Measurements from ENCODE around the gene KCTD2. TPM values are rescaled to one million over a fixed set of nuclear protein-coding genes. Genes with fewer than 3 reads are reported as not detected.
A peak's percentile ranks its signal among the peaks of the same experiment; 100 is the strongest.
"Not testable (repeated sequence)": the region's sequence is repeated elsewhere in the genome, so short reads cannot be mapped to it uniquely, and the experiment has no call there.

The KCTD2 gene
- total and polyA plus RNA-seq, 8 donors: 9.9 to 25.8 (median 12.3) TPM

GRCh38 chr17:75068750-75069149 lies 21.7 kb downstream of the KCTD2 start:
- 76 to 83% (median 81%) methylated on average over 8 of the region's 8 CpGs for WGBS, 5 donors
- no peak for DNase-seq
- H3K4me1 ChIP-seq: no peaks in the 10 kb centered on the region

GRCh38 chr17:75069783-75070182 lies 22.8 kb downstream of the KCTD2 start:
- H3K36me3 ChIP-seq: peaks cover under 1 to 9% (median 8%) of the 10 kb centered on the region in 4 donors
- no peaks in the 10 kb centered on the region for H3K9me3 ChIP-seq
- no peaks in the 10 kb centered on the region for H3K27me3 ChIP-seq
- no peak overlapping the region for H3K27ac ChIP-seq
- no peaks in the 10 kb centered on the region for H3K4me1 ChIP-seq
- intact Hi-C loops (cut with DNase I; ENCODE audit: low total_unique reads): no loop called here
- DNase-seq: peak; percentile 43 to 48
- no peak overlapping the region for H3K4me3 ChIP-seq
- WGBS, 5 donors: 60 to 89% (median 86%) methylated on average over 2 of the region's 2 CpGs
- TF ChIP-seq, protein P1, sequence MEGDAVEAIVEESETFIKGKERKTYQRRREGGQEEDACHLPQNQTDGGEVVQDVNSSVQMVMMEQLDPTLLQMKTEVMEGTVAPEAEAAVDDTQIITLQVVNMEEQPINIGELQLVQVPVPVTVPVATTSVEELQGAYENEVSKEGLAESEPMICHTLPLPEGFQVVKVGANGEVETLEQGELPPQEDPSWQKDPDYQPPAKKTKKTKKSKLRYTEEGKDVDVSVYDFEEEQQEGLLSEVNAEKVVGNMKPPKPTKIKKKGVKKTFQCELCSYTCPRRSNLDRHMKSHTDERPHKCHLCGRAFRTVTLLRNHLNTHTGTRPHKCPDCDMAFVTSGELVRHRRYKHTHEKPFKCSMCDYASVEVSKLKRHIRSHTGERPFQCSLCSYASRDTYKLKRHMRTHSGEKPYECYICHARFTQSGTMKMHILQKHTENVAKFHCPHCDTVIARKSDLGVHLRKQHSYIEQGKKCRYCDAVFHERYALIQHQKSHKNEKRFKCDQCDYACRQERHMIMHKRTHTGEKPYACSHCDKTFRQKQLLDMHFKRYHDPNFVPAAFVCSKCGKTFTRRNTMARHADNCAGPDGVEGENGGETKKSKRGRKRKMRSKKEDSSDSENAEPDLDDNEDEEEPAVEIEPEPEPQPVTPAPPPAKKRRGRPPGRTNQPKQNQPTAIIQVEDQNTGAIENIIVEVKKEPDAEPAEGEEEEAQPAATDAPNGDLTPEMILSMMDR (IDR thresholded peaks at IDR 0.05): peak in 2 of 7 experiments; percentile 36 to 55
- no peak for TF ChIP-seq POLR2A (IDR thresholded peaks at IDR 0.05)

More at GRCh38 chr17:75068750-75069149, 21.7 kb downstream of the KCTD2 start:
- Histone ChIP-seq H3K36me3 (peaks cover 11 to 19% (median 18%) of the 10 kb centered on the region in 4 donors), H3K9me3 (no peaks in the 10 kb centered on the region), H3K27ac (no peak overlapping the region), H3K27me3 (no peaks in the 10 kb centered on the region), H3K4me3 (no peak overlapping the region)
- intact Hi-C loops (cut with DNase I; ENCODE audit: low total_unique reads): no loop called here
- TF ChIP-seq, protein P1 (IDR thresholded peaks at IDR 0.05): no peak
- no peak for TF ChIP-seq POLR2AphosphoS5 (IDR thresholded peaks at IDR 0.05)
- no peak for TF ChIP-seq POLR2A (IDR thresholded peaks at IDR 0.05)
- TF ChIP-seq EP300 (IDR thresholded peaks at IDR 0.05): no peak

DNA sequence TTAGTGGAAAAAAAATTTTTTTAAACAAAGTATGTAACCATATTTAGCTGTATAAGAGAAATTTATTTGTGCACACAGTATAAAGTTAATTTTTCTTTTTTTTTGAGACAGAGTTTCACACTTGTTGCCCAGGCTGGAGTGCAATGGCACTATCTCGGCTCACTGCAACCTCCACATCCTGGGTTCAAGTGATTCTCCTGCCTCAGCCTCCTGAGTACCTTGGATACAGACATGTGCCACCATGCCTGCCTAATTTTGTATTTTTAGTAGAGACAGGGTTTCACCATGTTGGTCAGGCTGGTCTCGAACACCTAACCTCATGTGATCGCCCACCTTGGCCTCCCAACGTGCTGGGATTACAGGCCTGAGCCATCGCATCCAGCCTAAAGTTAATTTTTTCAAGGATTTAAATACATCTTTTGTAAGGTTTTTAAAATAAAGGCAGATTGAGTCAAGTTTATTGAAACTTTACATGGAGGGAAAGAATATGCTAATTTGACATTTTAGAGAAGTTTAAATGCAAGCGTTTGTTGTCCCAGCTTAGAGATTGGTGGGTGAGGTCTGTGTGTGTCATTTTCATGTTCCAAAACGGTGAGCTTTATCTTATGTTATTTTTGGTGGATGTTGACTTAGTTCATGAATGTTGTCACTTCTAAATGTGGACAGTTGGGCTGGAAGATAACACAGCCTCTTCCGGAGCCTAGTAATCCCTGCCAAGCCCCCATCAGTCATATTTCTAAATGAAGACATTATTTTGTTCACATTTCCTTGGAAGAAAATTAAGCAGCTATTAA lies 24.6 kb downstream of the KCTD2 start:
- H3K9me3 ChIP-seq; H3K4me1 ChIP-seq; DNase-seq; H3K27ac ChIP-seq; intact Hi-C loops (cut with DNase I; ENCODE audit: low total_unique reads); H3K36me3 ChIP-seq; H3K4me3 ChIP-seq; H3K27me3 ChIP-seq: not testable (repeated sequence)
- 77 to 87% (median 79%) methylated on average over 8 of the region's 8 CpGs for WGBS, 5 donors

DNA sequence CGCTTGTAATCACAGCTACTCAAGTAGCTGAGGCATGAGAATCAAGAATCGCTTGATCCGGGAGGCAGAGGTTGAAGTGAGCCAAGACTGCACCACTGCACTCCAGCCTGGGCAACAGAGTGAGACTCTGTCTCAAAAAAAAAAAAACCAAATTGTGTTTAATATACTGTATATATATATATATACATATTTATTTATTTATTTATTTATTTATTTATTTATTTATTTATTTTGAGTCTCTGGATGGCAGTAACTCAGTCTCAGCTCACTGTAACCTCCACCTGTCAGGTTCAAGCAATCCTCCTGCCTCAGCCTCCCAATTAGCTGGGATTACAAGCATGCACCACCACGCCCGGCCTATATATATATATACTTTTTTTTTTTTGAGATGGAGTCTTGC lies 25.9 kb downstream of the KCTD2 start:
- 93 to 97% (median 96%) methylated on average over 5 of the region's 5 CpGs for WGBS, 5 donors
- DNase-seq; H3K27me3 ChIP-seq; H3K4me3 ChIP-seq; H3K27ac ChIP-seq; intact Hi-C loops (cut with DNase I; ENCODE audit: low total_unique reads); H3K9me3 ChIP-seq; H3K36me3 ChIP-seq: not testable (repeated sequence)
- H3K4me1 ChIP-seq: peaks cover 11 to 14% (median 12%) of the 10 kb centered on the region in 4 donors

DNA sequence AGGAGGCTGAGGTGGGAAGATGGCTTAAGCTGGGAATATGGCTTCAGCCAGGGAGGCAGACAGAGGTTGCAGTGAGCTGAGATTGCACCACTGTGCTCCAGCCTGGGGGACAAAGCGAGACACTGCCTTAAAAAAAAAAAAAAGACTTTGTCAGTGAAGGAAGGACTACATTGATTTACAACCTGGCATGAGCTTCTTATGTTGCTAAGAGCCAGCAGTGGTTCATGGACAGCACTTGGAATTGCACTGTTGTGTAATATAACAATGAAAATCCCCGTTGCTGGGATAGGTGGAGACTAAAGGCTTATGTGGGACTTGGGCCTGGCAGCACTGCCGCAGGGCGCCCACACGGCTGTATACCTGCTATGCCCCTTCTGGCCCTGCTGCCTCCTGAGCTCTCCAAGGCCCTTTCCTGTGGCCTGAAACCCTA lies 26.6 kb downstream of the KCTD2 start:
- DNase-seq: no peak
- intact Hi-C loops (cut with DNase I; ENCODE audit: low total_unique reads): no loop called here
- no peak for TF ChIP-seq EP300 (IDR thresholded peaks at IDR 0.05)
- TF ChIP-seq POLR2A (IDR thresholded peaks at IDR 0.05): no peak
- TF ChIP-seq POLR2AphosphoS5 (IDR thresholded peaks at IDR 0.05): no peak
- TF ChIP-seq, protein P1 (IDR thresholded peaks at IDR 0.05): no peak
- Histone ChIP-seq H3K27me3 (no peaks in the 10 kb centered on the region), H3K27ac (no peak overlapping the region), H3K9me3 (no peaks in the 10 kb centered on the region), H3K4me3 (no peak overlapping the region), H3K4me1 (peaks cover 18 to 21% (median 20%) of the 10 kb centered on the region in 4 donors), H3K36me3 (no peaks in the 10 kb centered on the region)
- 70 to 84% (median 77%) methylated on average over 5 of the region's 5 CpGs for WGBS, 5 donors

Data from stomach (tissue), 9 donors.